GM19395 (cell line): ENCODE measurements around the gene MAP2K2.

Experiments used
- ATAC-seq: cut with Tn5 transposase; IDR thresholded peaks from one replicate; pipeline ENCODE4 v1.9.1; 2021; ENCODE audit warnings: mild to moderate bottlenecking, moderate library complexity; ENCODE audit not compliant: unreplicated experiment

Gene MAP2K2

GRCh38 chr19:4046946-4047683 is 76.8 kb downstream of the MAP2K2 start:
- ATAC-seq = no peak

DNA sequence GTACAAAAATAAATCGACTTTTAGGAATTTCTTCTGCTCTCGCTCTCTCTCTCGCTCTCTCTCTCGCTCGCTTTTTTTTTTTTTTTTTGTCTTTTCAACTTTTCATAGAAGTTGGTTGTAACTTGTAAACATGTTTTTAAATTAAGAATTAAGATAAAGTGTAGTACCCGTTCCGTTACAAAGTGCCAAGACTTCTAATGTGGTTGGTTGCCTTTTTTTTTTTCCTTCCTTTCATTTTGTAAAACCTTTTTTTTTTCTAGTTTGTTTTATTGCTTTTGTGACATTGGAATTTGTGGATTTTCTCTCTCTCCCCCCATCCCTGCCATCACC is 77.6 kb downstream of the MAP2K2 start:
- no peak for ATAC-seq

DNA sequence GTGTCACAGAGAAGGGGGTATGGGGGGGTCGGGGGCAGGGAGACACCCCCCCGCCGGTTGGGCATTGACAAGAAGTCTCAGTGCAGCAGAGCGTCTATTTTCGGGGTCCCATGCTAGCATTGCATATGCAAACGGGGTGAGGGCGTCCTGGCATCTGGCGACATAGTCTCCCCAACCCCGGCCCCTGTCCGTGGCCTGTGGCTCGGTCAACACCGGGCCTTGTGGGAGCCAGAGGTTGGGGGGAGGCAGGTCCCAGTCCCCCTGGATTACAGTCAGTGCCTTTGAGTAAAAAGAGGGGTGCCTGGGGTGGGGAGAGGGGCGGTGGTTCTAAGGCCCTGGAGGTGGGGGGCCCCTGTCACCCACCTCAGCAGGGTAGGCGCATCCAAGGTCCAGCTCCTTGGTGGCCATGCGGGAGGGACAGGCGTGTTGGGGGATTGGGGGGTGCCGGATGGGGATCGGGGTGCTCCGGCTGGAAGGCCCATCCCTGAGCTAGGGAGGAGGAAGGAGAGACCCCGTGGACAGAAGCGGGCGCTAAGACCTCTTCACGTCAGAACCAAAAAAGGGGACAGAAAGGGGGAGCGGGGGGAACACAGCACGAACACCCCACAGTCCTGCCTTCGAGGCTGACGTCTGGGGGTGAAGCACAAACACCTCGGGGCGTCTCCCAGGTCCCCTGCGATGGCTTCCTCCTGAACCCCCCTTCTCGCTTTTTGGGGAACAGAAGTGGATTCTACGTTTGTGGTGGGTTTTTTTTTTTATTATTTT is 78.1 kb downstream of the MAP2K2 start:
- ATAC-seq = no peak

- ATAC-seq = no peak
Observed at GRCh38 chr19:4044990-4045465, 78.9 kb downstream of the MAP2K2 start.

DNA sequence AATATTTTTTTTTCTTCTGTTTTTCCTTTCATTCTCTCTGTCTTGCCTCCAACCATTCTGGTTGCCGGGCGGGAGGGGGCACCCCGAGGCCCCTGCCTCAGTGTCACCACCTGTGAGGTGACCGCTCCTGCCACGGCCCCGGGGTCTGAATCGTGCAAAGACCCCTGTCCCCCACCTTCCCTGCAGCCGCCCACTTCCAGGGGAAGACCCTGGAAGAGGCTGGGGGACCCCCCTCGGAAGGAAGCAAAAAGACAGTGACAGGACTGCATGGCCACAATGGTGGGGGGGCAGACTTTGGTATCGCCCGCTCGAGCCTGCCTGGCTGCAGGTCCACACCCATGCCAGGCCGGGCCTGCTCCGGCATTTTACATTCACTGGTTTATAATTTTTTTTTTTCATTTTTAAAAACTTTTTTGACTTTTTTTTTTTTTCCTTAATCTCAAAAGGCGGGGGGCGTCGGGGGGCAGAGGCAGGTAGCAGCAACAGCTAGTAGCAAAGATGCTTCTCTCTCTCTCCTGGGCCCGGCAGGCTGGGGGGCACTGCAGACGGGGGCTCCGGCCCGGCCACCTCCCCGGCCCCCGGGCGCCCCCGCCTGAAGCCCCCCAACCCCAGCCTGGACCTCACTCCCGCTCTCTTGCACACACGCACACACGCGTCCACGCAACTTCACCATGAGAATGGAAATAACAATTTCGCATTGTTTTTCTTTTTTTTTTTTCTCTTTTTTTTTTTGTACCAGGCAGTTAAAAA is 79.8 kb downstream of the MAP2K2 start:
- no peak for ATAC-seq

DNA sequence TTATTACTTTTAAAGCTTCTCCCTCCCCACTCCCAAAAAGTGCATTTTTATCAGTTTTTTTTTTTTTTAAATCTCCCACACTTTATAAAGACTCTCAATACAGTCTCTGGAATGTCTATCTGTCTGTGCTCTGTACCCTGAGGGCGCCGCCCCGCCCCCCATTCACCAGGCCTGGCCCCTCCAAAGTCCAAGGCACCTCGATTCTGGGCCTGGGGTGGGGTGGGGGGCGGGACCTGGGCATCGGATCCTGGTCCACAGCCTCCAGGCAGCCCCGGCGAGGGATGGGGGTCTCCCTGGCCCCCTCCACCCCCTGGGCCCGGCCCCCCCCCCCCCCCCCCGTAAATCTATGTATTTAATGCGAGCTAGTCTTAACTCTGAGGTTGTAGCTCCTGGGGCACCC is 80.5 kb downstream of the MAP2K2 start:
- ATAC-seq = no peak

DNA sequence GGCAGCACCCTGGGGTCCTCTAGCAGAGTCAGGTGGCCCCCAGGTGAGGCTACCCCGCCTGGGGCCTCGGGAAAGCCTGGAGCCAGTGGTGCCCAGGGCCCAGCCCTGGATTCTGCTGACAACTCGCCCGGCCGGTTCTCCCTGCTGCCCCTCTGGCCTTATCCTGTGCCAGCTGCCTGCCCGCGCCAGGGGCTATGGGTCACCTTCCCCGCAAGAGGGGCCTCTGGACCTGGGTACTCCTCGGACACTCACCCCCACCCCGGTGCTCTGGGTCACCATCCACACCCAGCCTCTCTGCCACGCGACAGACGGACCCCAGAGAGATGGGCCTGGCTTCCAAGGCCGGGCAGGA is 81.2 kb downstream of the MAP2K2 start:
- ATAC-seq = no peak

- no peak for ATAC-seq
Observed at GRCh38 chr19:4042064-4042730, 81.7 kb downstream of the MAP2K2 start.
